ENCODE data around the gene JARID2.

DNA sequence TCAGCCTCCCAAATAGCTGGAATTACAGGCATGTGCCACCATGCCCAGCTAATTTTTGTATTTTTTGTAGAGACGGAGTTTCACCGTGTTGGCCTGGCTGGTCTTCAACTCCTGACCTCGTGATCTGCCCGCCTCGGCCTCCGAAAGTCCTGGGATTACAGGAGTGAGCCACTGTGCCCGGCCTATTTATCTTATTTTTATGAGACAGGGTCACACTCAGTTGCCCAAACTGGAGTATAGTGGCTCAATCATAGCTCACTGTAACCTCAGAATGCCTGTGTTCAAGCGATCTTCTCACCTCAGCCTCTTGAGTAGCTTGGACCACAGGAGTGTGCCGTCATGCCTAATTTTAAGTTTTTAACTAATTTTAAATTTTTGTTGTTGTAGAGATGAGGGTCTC lies 114.4 kb downstream of the JARID2 start:
- TF ChIP-seq RAD21 (IDR thresholded peaks at IDR 0.05; ENCODE audit: low read depth) (no peak), EZH2 (IDR thresholded peaks at IDR 0.05) (no peak), POLR2A (IDR thresholded peaks at IDR 0.05; ENCODE audit: borderline replicate concordance, extremely low read depth, insufficient read depth, insufficient read length) (no peak), SIN3A (IDR thresholded peaks at IDR 0.05; ENCODE audit: low read depth) (no peak), EZH2phosphoT487 (IDR thresholded peaks at IDR 0.05; ENCODE audit: borderline replicate concordance) (no peak), ZNF274 (IDR thresholded peaks at IDR 0.05; ENCODE audit: low read depth, low read length) (no peak)
- TF ChIP-seq, protein P1, sequence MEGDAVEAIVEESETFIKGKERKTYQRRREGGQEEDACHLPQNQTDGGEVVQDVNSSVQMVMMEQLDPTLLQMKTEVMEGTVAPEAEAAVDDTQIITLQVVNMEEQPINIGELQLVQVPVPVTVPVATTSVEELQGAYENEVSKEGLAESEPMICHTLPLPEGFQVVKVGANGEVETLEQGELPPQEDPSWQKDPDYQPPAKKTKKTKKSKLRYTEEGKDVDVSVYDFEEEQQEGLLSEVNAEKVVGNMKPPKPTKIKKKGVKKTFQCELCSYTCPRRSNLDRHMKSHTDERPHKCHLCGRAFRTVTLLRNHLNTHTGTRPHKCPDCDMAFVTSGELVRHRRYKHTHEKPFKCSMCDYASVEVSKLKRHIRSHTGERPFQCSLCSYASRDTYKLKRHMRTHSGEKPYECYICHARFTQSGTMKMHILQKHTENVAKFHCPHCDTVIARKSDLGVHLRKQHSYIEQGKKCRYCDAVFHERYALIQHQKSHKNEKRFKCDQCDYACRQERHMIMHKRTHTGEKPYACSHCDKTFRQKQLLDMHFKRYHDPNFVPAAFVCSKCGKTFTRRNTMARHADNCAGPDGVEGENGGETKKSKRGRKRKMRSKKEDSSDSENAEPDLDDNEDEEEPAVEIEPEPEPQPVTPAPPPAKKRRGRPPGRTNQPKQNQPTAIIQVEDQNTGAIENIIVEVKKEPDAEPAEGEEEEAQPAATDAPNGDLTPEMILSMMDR (IDR thresholded peaks at IDR 0.05 in 2 of 3, conservative IDR thresholded peaks at IDR 0.05 in 1 of 3; ENCODE audit: borderline replicate concordance in 1 of 3, insufficient read depth in 1 of 3, low read depth in 2 of 3, low read length in 2 of 3), result no peak
- TF ChIP-seq, protein P2, sequence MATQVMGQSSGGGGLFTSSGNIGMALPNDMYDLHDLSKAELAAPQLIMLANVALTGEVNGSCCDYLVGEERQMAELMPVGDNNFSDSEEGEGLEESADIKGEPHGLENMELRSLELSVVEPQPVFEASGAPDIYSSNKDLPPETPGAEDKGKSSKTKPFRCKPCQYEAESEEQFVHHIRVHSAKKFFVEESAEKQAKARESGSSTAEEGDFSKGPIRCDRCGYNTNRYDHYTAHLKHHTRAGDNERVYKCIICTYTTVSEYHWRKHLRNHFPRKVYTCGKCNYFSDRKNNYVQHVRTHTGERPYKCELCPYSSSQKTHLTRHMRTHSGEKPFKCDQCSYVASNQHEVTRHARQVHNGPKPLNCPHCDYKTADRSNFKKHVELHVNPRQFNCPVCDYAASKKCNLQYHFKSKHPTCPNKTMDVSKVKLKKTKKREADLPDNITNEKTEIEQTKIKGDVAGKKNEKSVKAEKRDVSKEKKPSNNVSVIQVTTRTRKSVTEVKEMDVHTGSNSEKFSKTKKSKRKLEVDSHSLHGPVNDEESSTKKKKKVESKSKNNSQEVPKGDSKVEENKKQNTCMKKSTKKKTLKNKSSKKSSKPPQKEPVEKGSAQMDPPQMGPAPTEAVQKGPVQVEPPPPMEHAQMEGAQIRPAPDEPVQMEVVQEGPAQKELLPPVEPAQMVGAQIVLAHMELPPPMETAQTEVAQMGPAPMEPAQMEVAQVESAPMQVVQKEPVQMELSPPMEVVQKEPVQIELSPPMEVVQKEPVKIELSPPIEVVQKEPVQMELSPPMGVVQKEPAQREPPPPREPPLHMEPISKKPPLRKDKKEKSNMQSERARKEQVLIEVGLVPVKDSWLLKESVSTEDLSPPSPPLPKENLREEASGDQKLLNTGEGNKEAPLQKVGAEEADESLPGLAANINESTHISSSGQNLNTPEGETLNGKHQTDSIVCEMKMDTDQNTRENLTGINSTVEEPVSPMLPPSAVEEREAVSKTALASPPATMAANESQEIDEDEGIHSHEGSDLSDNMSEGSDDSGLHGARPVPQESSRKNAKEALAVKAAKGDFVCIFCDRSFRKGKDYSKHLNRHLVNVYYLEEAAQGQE (IDR thresholded peaks at IDR 0.05; ENCODE audit: low read depth), result no peak
- TF ChIP-seq, protein P3, sequence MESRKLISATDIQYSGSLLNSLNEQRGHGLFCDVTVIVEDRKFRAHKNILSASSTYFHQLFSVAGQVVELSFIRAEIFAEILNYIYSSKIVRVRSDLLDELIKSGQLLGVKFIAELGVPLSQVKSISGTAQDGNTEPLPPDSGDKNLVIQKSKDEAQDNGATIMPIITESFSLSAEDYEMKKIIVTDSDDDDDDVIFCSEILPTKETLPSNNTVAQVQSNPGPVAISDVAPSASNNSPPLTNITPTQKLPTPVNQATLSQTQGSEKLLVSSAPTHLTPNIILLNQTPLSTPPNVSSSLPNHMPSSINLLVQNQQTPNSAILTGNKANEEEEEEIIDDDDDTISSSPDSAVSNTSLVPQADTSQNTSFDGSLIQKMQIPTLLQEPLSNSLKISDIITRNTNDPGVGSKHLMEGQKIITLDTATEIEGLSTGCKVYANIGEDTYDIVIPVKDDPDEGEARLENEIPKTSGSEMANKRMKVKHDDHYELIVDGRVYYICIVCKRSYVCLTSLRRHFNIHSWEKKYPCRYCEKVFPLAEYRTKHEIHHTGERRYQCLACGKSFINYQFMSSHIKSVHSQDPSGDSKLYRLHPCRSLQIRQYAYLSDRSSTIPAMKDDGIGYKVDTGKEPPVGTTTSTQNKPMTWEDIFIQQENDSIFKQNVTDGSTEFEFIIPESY (IDR thresholded peaks at IDR 0.05; ENCODE audit: extremely low read depth, insufficient replicate concordance, low read length), result no peak
